GM20000 (cell line): ENCODE data around the gene ATP5F1B.

ENCODE experiments used
- DNase-seq: peaks from one replicate; pipeline ENCODE4 v3.0.0; 2012; ENCODE audit warnings: low spot score
- CTCF ChIP-seq: IDR thresholded peaks from 2 replicates; pipeline ENCODE4 v1.5.1; 2012; ENCODE audit warnings: mild to moderate bottlenecking, control low read depth; ENCODE audit errors: extremely low read depth, missing control alignments

Gene ATP5F1B

GRCh38 chr12:56682323-56682722 is 36.5 kb upstream of the ATP5F1B start:
- no peak for TF ChIP-seq CTCF
- no peak for DNase-seq

GRCh38 chr12:56679883-56680575 is 34.2 kb upstream of the ATP5F1B start:
- no peak for DNase-seq
- TF ChIP-seq CTCF: no peak

- no peak for TF ChIP-seq CTCF
- DNase-seq: no peak
Measured at GRCh38 chr12:56678852-56679251, 33.1 kb upstream of the ATP5F1B start.

- peak; percentile 19 for DNase-seq
- TF ChIP-seq CTCF: no peak
Measured at GRCh38 chr12:56677680-56678079, 31.9 kb upstream of the ATP5F1B start.

- no peak for TF ChIP-seq CTCF
- DNase-seq: no peak
Measured at GRCh38 chr12:56676851-56677580, 31.2 kb upstream of the ATP5F1B start.

GRCh38 chr12:56671608-56672007 is 25.8 kb upstream of the ATP5F1B start:
- TF ChIP-seq CTCF: no peak
- DNase-seq: no peak

GRCh38 chr12:56670836-56671235 is 25.1 kb upstream of the ATP5F1B start:
- DNase-seq: no peak
- TF ChIP-seq CTCF: no peak
